BJ (cell line): ENCODE results near the gene IL15RA. TPM values are rescaled to one million over a fixed set of nuclear protein-coding genes. Genes with fewer than 3 reads are reported as not detected.

Experiments
- CTCF ChIA-PET: fragments of 350-600 bp; formaldehyde crosslinking; extraction: SDS; loops from one replicate; lab custom pipeline; 2021; ENCODE audit warnings: antibody characterized with exemption, inconsistent platforms; lab: Yijun Ruan, JAX
- POLR2A ChIA-PET: fragments of 300-600 bp; sonication (Branson Sonifier 250); formaldehyde crosslinking; extraction: SDS; loops from one replicate; lab custom pipeline; 2021; ENCODE audit warnings: antibody characterized with exemption; lab: Charles Lee
- DNase-seq: peaks from one replicate; pipeline ENCODE4 v3.0.0-alpha.2; 2011; ENCODE audit warnings: low read depth
- H3K27me3 ChIP-seq: 2 replicates; pipeline ENCODE4 v1.6.0; 2011; ENCODE audit warnings: low read length; ENCODE audit not compliant: control insufficient read depth, insufficient read depth
- H3K36me3 ChIP-seq: 2 replicates; pipeline ENCODE4 v1.5.1; 2011; ENCODE audit warnings: low read length; ENCODE audit not compliant: control insufficient read depth, insufficient read depth
- H3K4me3 ChIP-seq: 2 replicates; pipeline ENCODE4 v1.5.1; 2011; ENCODE audit warnings: low read depth, mild to moderate bottlenecking, control low read depth, low read length
- CTCF ChIP-seq: IDR thresholded peaks from 2 replicates; pipeline ENCODE4 v1.5.1; 2011; ENCODE audit warnings: low read depth, mild to moderate bottlenecking, control low read depth, inconsistent platforms, low read length, moderate library complexity; ENCODE audit not compliant: insufficient read depth
- polyA plus RNA-seq: library from polyadenylated mRNA; depleted of rRNA; stranded (reverse); fragments of >200 nt; gene quantifications from 2 replicates; pipeline ENCODE4 v1.2.3, GENCODE V29; 2011

Gene IL15RA
- polyA plus RNA-seq, 1 experiment, result 7.5 TPM

- no peaks in the 10 kb centered on the region; the same call in 1 of the 2 replicates for H3K36me3 ChIP-seq
- ChIA-PET CTCF (interaction anchor here (0.7 kb wide), 1 partner anchor 229 kb away, joined by 3 read pairs; no protein-coding TSS in a partner anchor), POLR2A (no interaction called here)
- H3K4me3 ChIP-seq, result no peak overlapping the region
- no peaks in the 10 kb centered on the region for H3K27me3 ChIP-seq
- TF ChIP-seq CTCF, result no peak
- no peak for DNase-seq
Observed at GRCh38 chr10:5958675-5959074, 18.7 kb downstream of the IL15RA start.

GRCh38 chr10:5958077-5958476 is 19.3 kb downstream of the IL15RA start:
- Histone ChIP-seq H3K4me3 (no peak overlapping the region), H3K36me3 (no peaks in the 10 kb centered on the region; the same call in 1 of the 2 replicates), H3K27me3 (no peaks in the 10 kb centered on the region)
- ChIA-PET CTCF (interaction anchor here (0.7 kb wide), 1 partner anchor 229 kb away, joined by 3 read pairs; no protein-coding TSS in a partner anchor), POLR2A (no interaction called here)
- no peak for DNase-seq
- no peak for TF ChIP-seq CTCF

GRCh38 chr10:5956146-5956936 is 21.0 kb downstream of the IL15RA start:
- H3K36me3 ChIP-seq, result no peaks in the 10 kb centered on the region; the same call in 1 of the 2 replicates
- no peak for TF ChIP-seq CTCF
- no peak for DNase-seq
- POLR2A ChIA-PET, result no interaction called here
- CTCF ChIA-PET, result no interaction called here
- no peak overlapping the region for H3K4me3 ChIP-seq
- H3K27me3 ChIP-seq, result no peaks in the 10 kb centered on the region

- Histone ChIP-seq H3K27me3 (no peaks in the 10 kb centered on the region), H3K4me3 (no peak overlapping the region), H3K36me3 (no peaks in the 10 kb centered on the region)
- POLR2A ChIA-PET, result no interaction called here
- TF ChIP-seq CTCF, result no peak
- DNase-seq, result no peak
- CTCF ChIA-PET, result no interaction called here
Observed at GRCh38 chr10:5953676-5954075, 23.7 kb downstream of the IL15RA start.

- TF ChIP-seq CTCF, result no peak
- H3K27me3 ChIP-seq, result no peaks in the 10 kb centered on the region
- no peak for DNase-seq
- ChIA-PET CTCF (interaction anchor here (3.6 kb wide), 1 partner anchor 134 kb away, joined by 16 read pairs; no protein-coding TSS in a partner anchor), POLR2A (no interaction called here)
- no peaks in the 10 kb centered on the region for H3K36me3 ChIP-seq
- H3K4me3 ChIP-seq, result no peak overlapping the region
Observed at GRCh38 chr10:5952731-5953385, 24.5 kb downstream of the IL15RA start.
